GM23338 (cell line): ENCODE measurements around the gene TOR1B. TPM values are rescaled to one million over a fixed set of nuclear protein-coding genes. Genes with fewer than 3 reads are reported as not detected.

ENCODE experiments used
- ATAC-seq: fragments of 200-7000 bp; cut with Tn5 transposase; 3 replicates; pipeline ENCODE4 v1.9.1; 2020
- DNase-seq: peaks from one replicate; pipeline ENCODE4 v3.0.0-alpha.2; 2015; ENCODE audit warnings: low spot score
- H2AFZ ChIP-seq: fragments of 200-600 bp; sonication (generic); 2 replicates; pipeline ENCODE4 v1.8.0; 2016; ENCODE audit warnings: antibody characterized with exemption, mild to moderate bottlenecking, moderate library complexity
- H3F3A ChIP-seq: fragments of 200-600 bp; sonication (generic); replicated peaks from 2 replicates; pipeline ENCODE4 v1.8.0; 2017; ENCODE audit warnings: antibody characterized with exemption, mixed run types, low read depth
- H3K27ac ChIP-seq: fragments of 200-600 bp; sonication (generic); 2 replicates; pipeline ENCODE4 v1.6.1; 2016; ENCODE audit warnings: low read depth
- H3K27me3 ChIP-seq: fragments of 200-600 bp; sonication (generic); 2 replicates; pipeline ENCODE4 v1.8.0; 2016; ENCODE audit warnings: mild to moderate bottlenecking, mixed run types, moderate library complexity; ENCODE audit not compliant: insufficient read depth
- H3K36me3 ChIP-seq: fragments of 200-600 bp; sonication (generic); 2 replicates; pipeline ENCODE4 v1.8.0; 2016; ENCODE audit warnings: mild to moderate bottlenecking; ENCODE audit not compliant: insufficient read depth
- H3K4me1 ChIP-seq: fragments of 200-600 bp; sonication (generic); 2 replicates; pipeline ENCODE4 v1.8.0; 2016; ENCODE audit warnings: mild to moderate bottlenecking, moderate library complexity; ENCODE audit not compliant: insufficient read depth
- H3K4me2 ChIP-seq: fragments of 200-600 bp; sonication (generic); 2 replicates; pipeline ENCODE4 v1.7.1; 2017; ENCODE audit warnings: mixed run types
- H3K4me3 ChIP-seq: fragments of 200-600 bp; sonication (generic); 2 replicates; pipeline ENCODE4 v1.6.1; 2016; ENCODE audit warnings: mixed run types
- H3K79me2 ChIP-seq: fragments of 200-600 bp; sonication (generic); replicated peaks from 2 replicates; pipeline ENCODE4 v1.8.0; 2017; ENCODE audit warnings: mild to moderate bottlenecking; ENCODE audit not compliant: insufficient read depth
- H3K9me2 ChIP-seq: fragments of 200-600 bp; sonication (generic); 2 replicates; pipeline ENCODE4 v1.8.0; 2017; ENCODE audit not compliant: insufficient read depth
- H4K20me1 ChIP-seq: fragments of 200-600 bp; sonication (generic); replicated peaks from 2 replicates; pipeline ENCODE4 v1.8.0; 2017; ENCODE audit warnings: mild to moderate bottlenecking; ENCODE audit not compliant: insufficient read depth
- H3K27ac Mint-ChIP-seq: 2 replicates; pipeline ENCODE4 v1.8.0; 2020; ENCODE audit warnings: inconsistent platforms, mild to moderate bottlenecking, moderate library complexity, mixed read lengths
- H3K27me3 Mint-ChIP-seq: 3 replicates; pipeline ENCODE4 v1.8.0; 2022; ENCODE audit warnings: low read depth, mild to moderate bottlenecking, moderate library complexity, mixed read lengths, inconsistent platforms; ENCODE audit not compliant: insufficient read depth, poor library complexity
- H3K36me3 Mint-ChIP-seq: 3 replicates; pipeline ENCODE4 v1.8.0; 2021; ENCODE audit warnings: low read depth, mild to moderate bottlenecking, inconsistent platforms, moderate library complexity, mixed read lengths
- H3K4me1 Mint-ChIP-seq: 3 replicates; pipeline ENCODE4 v1.8.0; 2020; ENCODE audit warnings: mild to moderate bottlenecking, inconsistent platforms, mixed read lengths
- H3K4me3 Mint-ChIP-seq: 3 replicates; pipeline ENCODE4 v1.8.0; 2021; ENCODE audit warnings: moderate library complexity, mild to moderate bottlenecking, inconsistent platforms, mixed read lengths
- H3K9me3 Mint-ChIP-seq: 3 replicates; pipeline ENCODE4 v1.8.0; 2020; ENCODE audit warnings: moderate library complexity, mild to moderate bottlenecking, inconsistent platforms, mixed read lengths
- CREB1 ChIP-seq: fragments of 250-450 bp; sonication (Bioruptor Pico); IDR thresholded peaks from 2 replicates; pipeline ENCODE4 v1.5.0; 2020; ENCODE audit warnings: low read depth, mild to moderate bottlenecking, moderate library complexity
- EZH2 ChIP-seq: fragments of 200-600 bp; sonication (generic); IDR thresholded peaks from one replicate; pipeline ENCODE4 v1.8.0; 2017; ENCODE audit warnings: antibody characterized with exemption, mild to moderate bottlenecking, low read depth; ENCODE audit not compliant: unreplicated experiment
- EZH2phosphoT487 ChIP-seq: fragments of 200-600 bp; sonication (generic); IDR thresholded peaks from one replicate; pipeline ENCODE4 v1.8.1; 2018; ENCODE audit warnings: antibody characterized with exemption; ENCODE audit not compliant: unreplicated experiment
- JUNB ChIP-seq: IDR thresholded peaks from one replicate; pipeline ENCODE4 v1.6.1; 2016; ENCODE audit warnings: antibody characterized with exemption; ENCODE audit not compliant: unreplicated experiment
- NANOG ChIP-seq: IDR thresholded peaks from 2 replicates; pipeline ENCODE4 v1.6.1; 2016; ENCODE audit warnings: antibody characterized with exemption, borderline replicate concordance
- POLR2AphosphoS5 ChIP-seq: IDR thresholded peaks from 2 replicates; pipeline ENCODE4 v1.6.1; 2016; ENCODE audit warnings: antibody characterized with exemption, low read depth
- STAT1 ChIP-seq: IDR thresholded peaks from one replicate; pipeline ENCODE4 v1.6.1; 2016; ENCODE audit warnings: antibody characterized with exemption; ENCODE audit not compliant: unreplicated experiment
- ZNF114 ChIP-seq: fragments of 250-450 bp; sonication (Bioruptor Pico); IDR thresholded peaks from 2 replicates; pipeline ENCODE4 v1.5.0; 2020; ENCODE audit warnings: mild to moderate bottlenecking, moderate library complexity
- ZNF331 ChIP-seq: fragments of 250-450 bp; sonication (Bioruptor Pico); IDR thresholded peaks from 2 replicates; pipeline ENCODE4 v1.5.0; 2020; ENCODE audit warnings: low read depth, mild to moderate bottlenecking, moderate library complexity
- polyA plus RNA-seq: library from polyadenylated mRNA; unstranded; fragments of >200 nt; fragmentation: Nextera tagmentation; extraction: Ambion mirVana; gene quantifications from 2 replicates; pipeline ENCODE4 v1.2.1, GENCODE V29; 2016
- total RNA-seq: library from RNA; depleted of rRNA; stranded (reverse); fragments of >200 nt; shearing (Covaris generic); gene quantifications from 2 replicates; pipeline ENCODE4 v1.2.3, GENCODE V29; 2014
- TF ChIP-seq, protein P1 (sequence below): fragments of 250-450 bp; sonication (Bioruptor Pico); IDR thresholded peaks from 2 replicates; pipeline ENCODE4 v1.5.0; 2020; ENCODE audit warnings: mild to moderate bottlenecking, moderate library complexity
- TF ChIP-seq, protein P2 (sequence below): IDR thresholded peaks from one replicate; pipeline ENCODE4 v1.6.1; 2018; ENCODE audit warnings: antibody characterized with exemption; ENCODE audit not compliant: unreplicated experiment
- TF ChIP-seq, protein P3 (sequence below), 2 experiments: fragments of 200-600 bp in 1 of 2; sonication (generic) in 1 of 2; conservative IDR thresholded peaks; 2 replicates each; pipeline versions ENCODE4 v1.5.1 to v1.6.1; 2016 to 2017; ENCODE audit warnings: antibody characterized with exemption in 2 of 2, low read depth in 2 of 2, mild to moderate bottlenecking in 2 of 2, moderate library complexity in 1 of 2
- TF ChIP-seq, protein P4 (sequence below): IDR thresholded peaks from 2 replicates; pipeline ENCODE4 v1.6.1; 2016; ENCODE audit warnings: antibody characterized with exemption

Gene TOR1B
- total and polyA plus RNA-seq, 2 experiments from 2014 or later = 10.6 to 42.4 TPM

DNA sequence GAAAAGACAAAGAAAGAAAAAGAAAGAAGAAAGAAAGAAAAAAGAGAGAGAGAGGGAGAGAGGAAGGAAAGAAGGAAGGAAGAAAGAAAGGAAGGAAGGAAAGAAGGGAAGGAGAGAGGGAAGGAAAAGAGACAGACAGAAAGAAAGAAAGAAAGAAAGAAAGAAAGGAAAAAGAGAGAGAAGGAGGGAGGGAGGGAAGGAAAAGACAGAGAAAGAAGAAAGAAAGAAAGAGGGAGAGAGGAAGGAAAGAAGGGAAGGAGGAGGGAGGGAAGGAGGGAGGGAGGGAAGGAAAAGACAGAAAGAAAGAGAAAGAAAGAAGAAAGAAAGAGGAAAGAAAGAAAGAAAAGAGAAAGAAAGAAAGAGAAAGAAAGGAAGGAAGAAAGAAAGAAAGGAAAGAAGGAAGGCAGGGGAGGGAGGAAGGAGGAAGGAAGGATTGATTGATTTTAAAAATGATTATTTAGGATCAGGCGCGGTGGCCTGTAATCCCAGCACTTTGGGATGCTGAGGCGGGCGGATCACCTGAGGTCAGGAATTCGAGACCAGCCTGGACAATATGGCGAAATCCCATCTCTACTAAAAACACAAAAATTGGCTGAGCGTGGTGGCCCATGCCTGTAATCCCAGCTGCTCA, 23.3 kb upstream of the TOR1B start:
- ATAC-seq (no peak), DNase-seq (no peak)
- Histone ChIP-seq H4K20me1 (no peaks in the 10 kb centered on the region), H2AFZ (peak overlapping the region; percentile 56; the same call in 1 of the 2 replicates), H3K36me3 (no peaks in the 10 kb centered on the region), H3K4me3 (no peak overlapping the region), H3K79me2 (no peaks in the 10 kb centered on the region), H3K27me3 (no peaks in the 10 kb centered on the region), H3K9me2 (no peaks in the 10 kb centered on the region), H3K4me2 (no peak overlapping the region), H3K4me1 (peaks cover 2% of the 10 kb centered on the region; the same call in 1 of the 2 replicates), H3K27ac (no peak overlapping the region), H3F3A (no peaks in the 10 kb centered on the region)
- Mint-ChIP-seq H3K4me3 (no peak overlapping the region), H3K9me3 (no peaks in the 10 kb centered on the region; the same call in 2 of the 3 replicates), H3K36me3 (no peaks in the 10 kb centered on the region), H3K4me1 (peaks cover 6% of the 10 kb centered on the region), H3K27ac (no peak overlapping the region), H3K27me3 (peaks cover 12% of the 10 kb centered on the region)
- TF ChIP-seq, protein P1, sequence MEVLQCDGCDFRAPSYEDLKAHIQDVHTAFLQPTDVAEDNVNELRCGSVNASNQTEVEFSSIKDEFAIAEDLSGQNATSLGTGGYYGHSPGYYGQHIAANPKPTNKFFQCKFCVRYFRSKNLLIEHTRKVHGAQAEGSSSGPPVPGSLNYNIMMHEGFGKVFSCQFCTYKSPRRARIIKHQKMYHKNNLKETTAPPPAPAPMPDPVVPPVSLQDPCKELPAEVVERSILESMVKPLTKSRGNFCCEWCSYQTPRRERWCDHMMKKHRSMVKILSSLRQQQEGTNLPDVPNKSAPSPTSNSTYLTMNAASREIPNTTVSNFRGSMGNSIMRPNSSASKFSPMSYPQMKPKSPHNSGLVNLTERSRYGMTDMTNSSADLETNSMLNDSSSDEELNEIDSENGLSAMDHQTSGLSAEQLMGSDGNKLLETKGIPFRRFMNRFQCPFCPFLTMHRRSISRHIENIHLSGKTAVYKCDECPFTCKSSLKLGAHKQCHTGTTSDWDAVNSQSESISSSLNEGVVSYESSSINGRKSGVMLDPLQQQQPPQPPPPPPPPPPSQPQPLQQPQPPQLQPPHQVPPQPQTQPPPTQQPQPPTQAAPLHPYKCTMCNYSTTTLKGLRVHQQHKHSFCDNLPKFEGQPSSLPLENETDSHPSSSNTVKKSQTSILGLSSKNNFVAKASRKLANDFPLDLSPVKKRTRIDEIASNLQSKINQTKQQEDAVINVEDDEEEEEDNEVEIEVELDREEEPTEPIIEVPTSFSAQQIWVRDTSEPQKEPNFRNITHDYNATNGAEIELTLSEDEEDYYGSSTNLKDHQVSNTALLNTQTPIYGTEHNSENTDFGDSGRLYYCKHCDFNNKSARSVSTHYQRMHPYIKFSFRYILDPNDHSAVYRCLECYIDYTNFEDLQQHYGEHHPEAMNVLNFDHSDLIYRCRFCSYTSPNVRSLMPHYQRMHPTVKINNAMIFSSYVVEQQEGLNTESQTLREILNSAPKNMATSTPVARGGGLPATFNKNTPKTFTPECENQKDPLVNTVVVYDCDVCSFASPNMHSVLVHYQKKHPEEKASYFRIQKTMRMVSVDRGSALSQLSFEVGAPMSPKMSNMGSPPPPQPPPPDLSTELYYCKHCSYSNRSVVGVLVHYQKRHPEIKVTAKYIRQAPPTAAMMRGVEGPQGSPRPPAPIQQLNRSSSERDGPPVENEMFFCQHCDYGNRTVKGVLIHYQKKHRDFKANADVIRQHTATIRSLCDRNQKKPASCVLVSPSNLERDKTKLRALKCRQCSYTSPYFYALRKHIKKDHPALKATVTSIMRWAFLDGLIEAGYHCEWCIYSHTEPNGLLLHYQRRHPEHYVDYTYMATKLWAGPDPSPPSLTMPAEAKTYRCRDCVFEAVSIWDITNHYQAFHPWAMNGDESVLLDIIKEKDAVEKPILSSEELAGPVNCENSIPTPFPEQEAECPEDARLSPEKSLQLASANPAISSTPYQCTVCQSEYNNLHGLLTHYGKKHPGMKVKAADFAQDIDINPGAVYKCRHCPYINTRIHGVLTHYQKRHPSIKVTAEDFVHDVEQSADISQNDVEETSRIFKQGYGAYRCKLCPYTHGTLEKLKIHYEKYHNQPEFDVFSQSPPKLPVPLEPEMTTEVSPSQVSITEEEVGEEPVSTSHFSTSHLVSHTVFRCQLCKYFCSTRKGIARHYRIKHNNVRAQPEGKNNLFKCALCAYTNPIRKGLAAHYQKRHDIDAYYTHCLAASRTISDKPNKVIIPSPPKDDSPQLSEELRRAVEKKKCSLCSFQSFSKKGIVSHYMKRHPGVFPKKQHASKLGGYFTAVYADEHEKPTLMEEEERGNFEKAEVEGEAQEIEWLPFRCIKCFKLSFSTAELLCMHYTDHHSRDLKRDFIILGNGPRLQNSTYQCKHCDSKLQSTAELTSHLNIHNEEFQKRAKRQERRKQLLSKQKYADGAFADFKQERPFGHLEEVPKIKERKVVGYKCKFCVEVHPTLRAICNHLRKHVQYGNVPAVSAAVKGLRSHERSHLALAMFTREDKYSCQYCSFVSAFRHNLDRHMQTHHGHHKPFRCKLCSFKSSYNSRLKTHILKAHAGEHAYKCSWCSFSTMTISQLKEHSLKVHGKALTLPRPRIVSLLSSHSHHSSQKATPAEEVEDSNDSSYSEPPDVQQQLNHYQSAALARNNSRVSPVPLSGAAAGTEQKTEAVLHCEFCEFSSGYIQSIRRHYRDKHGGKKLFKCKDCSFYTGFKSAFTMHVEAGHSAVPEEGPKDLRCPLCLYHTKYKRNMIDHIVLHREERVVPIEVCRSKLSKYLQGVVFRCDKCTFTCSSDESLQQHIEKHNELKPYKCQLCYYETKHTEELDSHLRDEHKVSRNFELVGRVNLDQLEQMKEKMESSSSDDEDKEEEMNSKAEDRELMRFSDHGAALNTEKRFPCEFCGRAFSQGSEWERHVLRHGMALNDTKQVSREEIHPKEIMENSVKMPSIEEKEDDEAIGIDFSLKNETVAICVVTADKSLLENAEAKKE (CRISPR knock-in tag) = no peak
- TF ChIP-seq, protein P2, sequence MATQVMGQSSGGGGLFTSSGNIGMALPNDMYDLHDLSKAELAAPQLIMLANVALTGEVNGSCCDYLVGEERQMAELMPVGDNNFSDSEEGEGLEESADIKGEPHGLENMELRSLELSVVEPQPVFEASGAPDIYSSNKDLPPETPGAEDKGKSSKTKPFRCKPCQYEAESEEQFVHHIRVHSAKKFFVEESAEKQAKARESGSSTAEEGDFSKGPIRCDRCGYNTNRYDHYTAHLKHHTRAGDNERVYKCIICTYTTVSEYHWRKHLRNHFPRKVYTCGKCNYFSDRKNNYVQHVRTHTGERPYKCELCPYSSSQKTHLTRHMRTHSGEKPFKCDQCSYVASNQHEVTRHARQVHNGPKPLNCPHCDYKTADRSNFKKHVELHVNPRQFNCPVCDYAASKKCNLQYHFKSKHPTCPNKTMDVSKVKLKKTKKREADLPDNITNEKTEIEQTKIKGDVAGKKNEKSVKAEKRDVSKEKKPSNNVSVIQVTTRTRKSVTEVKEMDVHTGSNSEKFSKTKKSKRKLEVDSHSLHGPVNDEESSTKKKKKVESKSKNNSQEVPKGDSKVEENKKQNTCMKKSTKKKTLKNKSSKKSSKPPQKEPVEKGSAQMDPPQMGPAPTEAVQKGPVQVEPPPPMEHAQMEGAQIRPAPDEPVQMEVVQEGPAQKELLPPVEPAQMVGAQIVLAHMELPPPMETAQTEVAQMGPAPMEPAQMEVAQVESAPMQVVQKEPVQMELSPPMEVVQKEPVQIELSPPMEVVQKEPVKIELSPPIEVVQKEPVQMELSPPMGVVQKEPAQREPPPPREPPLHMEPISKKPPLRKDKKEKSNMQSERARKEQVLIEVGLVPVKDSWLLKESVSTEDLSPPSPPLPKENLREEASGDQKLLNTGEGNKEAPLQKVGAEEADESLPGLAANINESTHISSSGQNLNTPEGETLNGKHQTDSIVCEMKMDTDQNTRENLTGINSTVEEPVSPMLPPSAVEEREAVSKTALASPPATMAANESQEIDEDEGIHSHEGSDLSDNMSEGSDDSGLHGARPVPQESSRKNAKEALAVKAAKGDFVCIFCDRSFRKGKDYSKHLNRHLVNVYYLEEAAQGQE = no peak
- TF ChIP-seq EZH2phosphoT487 (no peak), JUNB (no peak), ZNF114 (CRISPR knock-in tag) (no peak), STAT1 (no peak), CREB1 (CRISPR knock-in tag) (no peak), EZH2 (no peak), ZNF331 (CRISPR knock-in tag) (no peak), POLR2AphosphoS5 (no peak), NANOG (no peak)
- TF ChIP-seq, protein P3, sequence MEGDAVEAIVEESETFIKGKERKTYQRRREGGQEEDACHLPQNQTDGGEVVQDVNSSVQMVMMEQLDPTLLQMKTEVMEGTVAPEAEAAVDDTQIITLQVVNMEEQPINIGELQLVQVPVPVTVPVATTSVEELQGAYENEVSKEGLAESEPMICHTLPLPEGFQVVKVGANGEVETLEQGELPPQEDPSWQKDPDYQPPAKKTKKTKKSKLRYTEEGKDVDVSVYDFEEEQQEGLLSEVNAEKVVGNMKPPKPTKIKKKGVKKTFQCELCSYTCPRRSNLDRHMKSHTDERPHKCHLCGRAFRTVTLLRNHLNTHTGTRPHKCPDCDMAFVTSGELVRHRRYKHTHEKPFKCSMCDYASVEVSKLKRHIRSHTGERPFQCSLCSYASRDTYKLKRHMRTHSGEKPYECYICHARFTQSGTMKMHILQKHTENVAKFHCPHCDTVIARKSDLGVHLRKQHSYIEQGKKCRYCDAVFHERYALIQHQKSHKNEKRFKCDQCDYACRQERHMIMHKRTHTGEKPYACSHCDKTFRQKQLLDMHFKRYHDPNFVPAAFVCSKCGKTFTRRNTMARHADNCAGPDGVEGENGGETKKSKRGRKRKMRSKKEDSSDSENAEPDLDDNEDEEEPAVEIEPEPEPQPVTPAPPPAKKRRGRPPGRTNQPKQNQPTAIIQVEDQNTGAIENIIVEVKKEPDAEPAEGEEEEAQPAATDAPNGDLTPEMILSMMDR (conservative IDR thresholded peaks at IDR 0.05; ENCODE audit: low read depth in 2 of 2) = no peak
- TF ChIP-seq, protein P4, sequence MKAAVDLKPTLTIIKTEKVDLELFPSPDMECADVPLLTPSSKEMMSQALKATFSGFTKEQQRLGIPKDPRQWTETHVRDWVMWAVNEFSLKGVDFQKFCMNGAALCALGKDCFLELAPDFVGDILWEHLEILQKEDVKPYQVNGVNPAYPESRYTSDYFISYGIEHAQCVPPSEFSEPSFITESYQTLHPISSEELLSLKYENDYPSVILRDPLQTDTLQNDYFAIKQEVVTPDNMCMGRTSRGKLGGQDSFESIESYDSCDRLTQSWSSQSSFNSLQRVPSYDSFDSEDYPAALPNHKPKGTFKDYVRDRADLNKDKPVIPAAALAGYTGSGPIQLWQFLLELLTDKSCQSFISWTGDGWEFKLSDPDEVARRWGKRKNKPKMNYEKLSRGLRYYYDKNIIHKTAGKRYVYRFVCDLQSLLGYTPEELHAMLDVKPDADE = no peak
